Mucosa of descending colon (tissue), 3 donors: ENCODE measurements around the gene ASCL5. TPM values are rescaled to one million over a fixed set of nuclear protein-coding genes. Genes with fewer than 3 reads are reported as not detected.

Experiments
- ATAC-seq: fragments of 200-7000 bp; cut with Tn5 transposase; one replicate; pipeline ENCODE4 v1.9.1; 2020; ENCODE audit warnings: mild to moderate bottlenecking, moderate library complexity
- DNase-seq, 3 donors: peaks; one replicate each; pipeline ENCODE4 v3.0.0-alpha.2; 2020
- H3K36me3 ChIP-seq: fragments of 200-600 bp; one replicate; pipeline ENCODE4 v1.8.0; 2021; ENCODE audit warnings: low read depth, mild to moderate bottlenecking
- H3K4me1 ChIP-seq: fragments of 200-600 bp; one replicate; pipeline ENCODE4 v1.8.0; 2021; ENCODE audit warnings: low read depth, mild to moderate bottlenecking
- H3K4me3 ChIP-seq: fragments of 200-600 bp; one replicate; pipeline ENCODE4 v1.8.0; 2021; ENCODE audit warnings: mild to moderate bottlenecking
- H3K9me3 ChIP-seq: fragments of 200-600 bp; one replicate; pipeline ENCODE4 v1.8.0; 2021; ENCODE audit warnings: mild to moderate bottlenecking
- CTCF ChIP-seq: fragments of 200-600 bp; IDR thresholded peaks from one replicate; pipeline ENCODE4 v1.8.0; 2022; ENCODE audit warnings: antibody characterized with exemption, mild to moderate bottlenecking
- intact Hi-C, 2 donors: fragments of 100-400 bp; cut with DNase I in 1 of 2; cut with micrococcal nuclease in 1 of 2; formaldehyde crosslinking; loops; one replicate each; pipeline versions ENCODE4 v1.11.0 to v1.11.1; 2022; cut with DNase I, micrococcal nuclease
- total RNA-seq, 3 donors: library from RNA; stranded (reverse); fragmentation: NEBNext Ultra II Directional in 2 of 3; extraction: Animal tissue kit (Norgen Biotek cat#: 25700) in 2 of 3; gene quantifications; one replicate each; pipeline versions ENCODE4 v1.2.1 to v1.2.4, GENCODE V29; 2021 to 2023
- donor health status: DM: no; HTN: no; CAD: no; lungs with moderate emphysema.
- donor health status: DM: no; HTN: no; CAD: no.
- donor health status: DM: no; HTN: yes; CAD: no.

ASCL5 gene
- total RNA-seq, 3 donors from 2014 or later = not detected

DNA sequence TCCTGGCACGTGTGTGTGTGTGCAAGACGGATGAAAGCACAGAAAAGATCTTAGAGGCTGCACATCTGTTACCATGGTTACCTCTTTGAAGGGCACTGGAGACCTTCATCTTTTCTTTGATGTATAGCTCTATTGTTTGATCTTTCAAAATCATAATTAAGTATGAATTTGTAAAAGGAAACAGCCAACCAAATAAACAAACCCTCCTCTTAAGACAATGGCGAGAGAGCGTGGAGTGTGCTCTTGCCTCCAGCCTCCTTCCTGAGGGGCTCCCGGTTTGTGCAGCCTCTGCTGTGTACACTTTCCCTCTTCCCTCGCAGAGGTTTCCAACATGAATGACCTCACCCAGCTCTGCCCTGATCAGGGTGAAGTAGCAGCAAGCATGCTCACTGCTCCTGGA, 42.7 kb downstream of the ASCL5 start:
- DNase-seq = no peak
- Histone ChIP-seq H3K9me3 (no peaks in the 10 kb centered on the region), H3K36me3 (no peaks in the 10 kb centered on the region), H3K4me1 (no peaks in the 10 kb centered on the region), H3K4me3 (no peak overlapping the region)
- intact Hi-C loops = no loop called here
- ATAC-seq = no peak
- TF ChIP-seq CTCF = no peak

DNA sequence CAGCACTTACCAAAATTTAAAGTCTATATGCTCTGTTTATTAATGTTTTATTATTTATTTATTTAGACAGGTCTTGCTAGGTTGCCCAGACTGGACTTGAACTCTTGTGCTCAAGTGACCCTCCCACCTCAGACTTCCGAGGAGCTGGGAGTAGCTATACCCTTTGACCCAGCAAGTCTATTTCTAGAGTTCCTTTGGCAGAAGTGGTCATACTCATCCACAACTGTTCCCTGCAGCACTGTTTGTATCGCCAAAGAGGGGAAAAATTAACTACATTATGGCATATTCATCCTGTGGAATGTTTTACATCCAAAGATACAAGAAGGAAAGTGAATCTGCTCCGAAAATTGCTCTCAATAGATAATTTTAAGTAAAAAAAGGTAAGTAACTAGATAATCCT, 43.2 kb downstream of the ASCL5 start:
- DNase-seq (no peak), ATAC-seq (no peak)
- H3K36me3 ChIP-seq = no peaks in the 10 kb centered on the region
- no peaks in the 10 kb centered on the region for H3K4me1 ChIP-seq
- intact Hi-C loops = no loop called here
- H3K4me3 ChIP-seq = no peak overlapping the region
- no peaks in the 10 kb centered on the region for H3K9me3 ChIP-seq
- TF ChIP-seq CTCF = no peak

DNA sequence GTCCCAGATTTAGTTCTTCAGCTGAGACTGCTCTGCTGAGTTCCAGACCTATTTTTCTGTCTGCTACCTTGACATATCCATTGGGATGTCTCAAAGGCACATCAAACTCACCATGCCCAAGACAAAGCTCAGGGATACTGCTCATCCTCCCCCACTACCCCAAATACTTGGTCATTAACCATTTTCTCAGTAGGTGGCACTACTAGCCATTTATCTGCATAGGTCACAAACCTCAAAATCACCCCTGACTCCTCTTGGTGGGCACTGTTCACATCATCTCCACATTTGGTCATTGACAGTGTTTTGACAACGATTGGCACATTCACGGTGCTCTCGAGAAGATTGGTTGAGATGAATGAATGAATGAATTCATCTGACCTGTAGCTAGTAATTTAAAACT, 46.8 kb downstream of the ASCL5 start:
- Histone ChIP-seq H3K36me3 (no peaks in the 10 kb centered on the region), H3K4me1 (no peaks in the 10 kb centered on the region), H3K9me3 (no peaks in the 10 kb centered on the region), H3K4me3 (no peak overlapping the region)
- TF ChIP-seq CTCF = no peak
- intact Hi-C loops = no loop called here
- ATAC-seq = no peak
- no peak for DNase-seq

DNA sequence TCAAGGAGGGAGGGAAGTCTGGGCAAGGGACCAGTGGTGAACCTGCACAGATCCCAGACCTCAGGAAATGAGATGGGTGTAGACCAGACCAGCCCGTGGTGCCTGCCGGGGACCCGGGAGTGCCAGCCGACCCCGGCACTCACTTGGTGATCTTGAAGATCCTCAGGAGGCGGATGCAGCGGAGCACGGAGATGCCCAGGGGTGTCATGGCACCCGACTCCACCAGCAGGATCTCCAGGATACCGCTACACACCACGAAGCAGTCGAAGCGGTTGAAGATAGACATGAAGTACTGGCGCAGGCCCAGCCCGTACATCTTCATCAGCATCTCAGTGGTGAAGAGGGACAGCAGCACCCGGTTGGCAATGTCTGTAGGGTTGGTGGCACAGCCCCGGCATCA, 49.2 kb downstream of the ASCL5 start:
- no peak for TF ChIP-seq CTCF
- no peaks in the 10 kb centered on the region for H3K9me3 ChIP-seq
- intact Hi-C loops = no loop called here
- H3K4me3 ChIP-seq = no peak overlapping the region
- ATAC-seq (no peak), DNase-seq (no peak)
- no peaks in the 10 kb centered on the region for H3K36me3 ChIP-seq
- no peaks in the 10 kb centered on the region for H3K4me1 ChIP-seq

DNA sequence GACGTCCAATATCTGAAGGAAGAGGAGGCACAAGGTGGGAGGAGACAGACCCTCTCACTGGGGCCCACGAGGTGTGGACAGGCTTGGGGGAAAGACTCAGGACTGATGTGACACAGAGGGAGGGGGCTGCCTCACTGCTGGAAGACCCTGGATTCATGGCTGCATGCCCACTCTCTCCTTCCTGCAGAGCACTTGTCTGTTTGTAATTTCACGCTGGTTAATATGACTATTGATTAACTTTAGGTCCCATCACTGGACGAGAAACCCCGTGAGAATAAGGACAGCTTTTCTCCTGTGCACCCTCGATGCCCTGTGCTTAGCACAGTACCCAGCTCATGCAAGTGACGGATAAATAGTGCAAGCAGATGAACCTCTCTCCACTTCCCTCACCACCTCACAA, 49.9 kb downstream of the ASCL5 start:
- H3K4me3 ChIP-seq = no peak overlapping the region
- TF ChIP-seq CTCF = no peak
- H3K9me3 ChIP-seq = no peaks in the 10 kb centered on the region
- DNase-seq = no peak
- no peak for ATAC-seq
- H3K4me1 ChIP-seq = no peaks in the 10 kb centered on the region
- H3K36me3 ChIP-seq = no peaks in the 10 kb centered on the region
- intact Hi-C loops = no loop called here

- intact Hi-C loops = no loop called here
- ATAC-seq (no peak), DNase-seq (no peak)
- H3K9me3 ChIP-seq = no peaks in the 10 kb centered on the region
- TF ChIP-seq CTCF = no peak
- H3K36me3 ChIP-seq = no peaks in the 10 kb centered on the region
- H3K4me1 ChIP-seq = no peaks in the 10 kb centered on the region
- no peak overlapping the region for H3K4me3 ChIP-seq
These were observed 50.9 kb downstream of the ASCL5 start for GRCh38 chr1:201076092-201076491.
